ENCODE data around the gene LYSET. TPM values are rescaled to one million over a fixed set of nuclear protein-coding genes. Genes with fewer than 3 reads are reported as not detected.

The LYSET gene, protein sequence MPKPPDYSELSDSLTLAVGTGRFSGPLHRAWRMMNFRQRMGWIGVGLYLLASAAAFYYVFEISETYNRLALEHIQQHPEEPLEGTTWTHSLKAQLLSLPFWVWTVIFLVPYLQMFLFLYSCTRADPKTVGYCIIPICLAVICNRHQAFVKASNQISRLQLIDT
- total RNA-seq = 11.4 and 12.6 TPM in 2 replicates

DNA sequence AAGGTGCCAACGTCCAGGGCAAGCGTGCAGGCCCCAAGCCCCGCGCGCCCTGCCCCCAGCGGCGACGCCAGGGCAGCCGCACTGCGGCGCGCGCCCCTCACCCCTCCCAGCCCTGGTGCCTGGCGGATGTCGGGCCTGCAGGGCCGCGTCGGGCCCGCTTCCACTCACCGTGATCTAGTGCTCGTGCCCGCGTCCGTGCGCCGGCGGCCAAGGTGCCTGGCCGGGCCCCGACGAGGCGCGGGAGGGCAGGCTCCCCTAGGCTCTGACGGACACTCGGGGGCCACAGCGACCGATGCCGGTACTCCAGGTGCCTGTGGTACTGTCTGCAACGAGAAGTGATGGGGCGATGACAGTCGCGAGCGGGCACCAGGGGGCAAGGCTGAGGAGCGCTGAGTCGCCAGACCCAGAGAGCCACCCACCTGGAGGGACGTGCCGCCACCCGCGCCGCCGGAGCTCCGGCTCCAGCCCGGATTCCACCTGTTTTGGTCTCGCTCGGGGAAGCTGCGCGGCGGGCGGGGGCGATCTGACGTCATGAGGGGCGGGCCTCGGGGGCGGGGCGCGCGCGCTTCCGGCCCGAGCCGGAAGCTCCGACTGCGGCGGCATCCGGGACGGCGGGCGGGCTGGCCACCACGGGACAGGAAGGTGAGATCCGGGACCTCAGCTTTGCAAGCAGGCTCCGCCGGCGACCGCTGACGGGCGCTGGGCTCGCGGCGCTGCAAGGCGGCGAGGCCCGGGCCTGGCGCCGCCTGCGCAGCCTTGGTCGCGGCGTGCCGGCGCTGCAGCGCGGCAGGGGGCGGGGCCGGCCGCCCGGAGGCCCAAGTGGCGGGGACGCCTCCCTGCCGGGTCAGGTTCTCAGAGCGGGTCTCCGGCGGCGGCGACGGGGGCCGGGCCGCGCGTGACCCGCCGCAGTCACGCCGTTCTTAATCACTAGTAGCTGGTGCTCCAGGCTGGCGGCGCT is at the start of gene LYSET, which contains the start of gene MOAP1:
LYSET (plus strand) TSS at position 927 of the 958 bp plus-strand sequence. CDS start 89 bp downstream, outside the sequence.
MOAP1 (minus strand) TSS at position 507 of the 958 bp plus-strand sequence. CDS start 655 bp downstream, outside the sequence.

DNA sequence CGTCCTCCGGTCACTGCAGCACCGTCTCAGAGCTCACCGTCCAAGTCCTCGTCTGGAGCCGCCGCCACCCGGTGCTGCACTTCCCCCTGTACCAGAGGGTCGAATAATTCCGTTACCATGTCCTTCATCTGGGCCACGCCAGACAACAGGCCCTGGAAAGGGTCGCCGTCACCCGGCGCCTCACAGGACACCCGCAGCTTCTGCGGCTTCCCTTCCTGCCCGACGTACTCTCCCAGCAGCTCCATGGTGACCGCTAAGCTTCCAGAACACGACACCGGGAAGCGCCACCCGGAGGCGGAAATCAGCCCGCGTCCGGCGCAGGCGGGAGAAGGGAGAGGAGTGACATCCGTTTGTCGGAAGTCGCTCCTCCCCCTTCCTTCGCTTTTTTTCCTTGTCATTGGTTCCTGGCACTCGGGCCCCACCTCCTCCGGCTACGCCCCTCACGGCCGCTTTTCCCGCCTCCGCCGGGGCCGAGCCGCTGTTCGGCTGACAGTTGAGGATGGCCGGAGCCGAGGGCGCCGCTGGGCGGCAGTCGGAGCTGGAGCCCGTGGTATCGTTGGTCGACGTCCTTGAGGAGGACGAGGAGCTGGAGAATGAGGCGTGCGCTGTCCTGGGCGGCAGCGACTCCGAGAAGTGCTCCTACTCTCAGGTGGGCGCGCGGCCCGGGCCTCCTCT is 21.8 kb downstream of the LYSET start, which contains the start of the genes GON7 and UBR7:
GON7 (minus strand) TSS at position 273 of the 675 bp plus-strand sequence; CDS start at position 245, 28 bp downstream.
UBR7 (plus strand) TSS at position 464 of the 675 bp plus-strand sequence; CDS start at position 500, 36 bp downstream.

Other genes with a start within 250 kb of the LYSET start
- gene ITPK1, start 69.4 kb upstream of the LYSET start, total RNA-seq = 24.5 and 29.1 TPM in 2 replicates
- gene MOAP1, start 420 bp upstream of the LYSET start, total RNA-seq = 16.7 and 17.5 TPM in 2 replicates
- 14.0 and 15.6 TPM in 2 replicates for gene GON7, start 21.7 kb downstream of the LYSET start, total RNA-seq
- gene UBR7, start 21.9 kb downstream of the LYSET start, total RNA-seq = 25.8 and 33.1 TPM in 2 replicates
- gene BTBD7, start 147.7 kb downstream of the LYSET start, total RNA-seq = 37.2 and 41.7 TPM in 2 replicates
- gene COX8C, start 161.9 kb downstream of the LYSET start, total RNA-seq = not detected in 2 replicates
- gene UNC79, start 245.6 kb downstream of the LYSET start, total RNA-seq = under 0.01 TPM in 1 of 2 replicates, not detected in the other